ENCODE data around the gene PRM2. TPM values are rescaled to one million over a fixed set of nuclear protein-coding genes. Genes with fewer than 3 reads are reported as not detected.

The PRM2 gene
- total RNA-seq, 1 experiment from 2014 or later, result not detected

GRCh38 chr16:11248133-11248532, 28.1 kb downstream of the PRM2 start:
- Histone ChIP-seq H4K20me1 (ENCODE audit: control insufficient read depth, insufficient read depth, insufficient read length) (peaks cover 6% of the 10 kb centered on the region), H3K4ac (ENCODE audit: low read depth, low read length) (no peak overlapping the region), H2BK15ac (ENCODE audit: low read depth, low read length) (no peak overlapping the region), H3K79me2 (ENCODE audit: insufficient read depth, low read length) (no peaks in the 10 kb centered on the region), H3K18ac (ENCODE audit: insufficient read length, low read depth, low read length) (no peak overlapping the region), H4K5ac (ENCODE audit: insufficient read length, low read depth, low read length) (no peak overlapping the region), H3K23me2 (ENCODE audit: insufficient read length, low read depth, low read length, poor library complexity, severe bottlenecking) (no peaks in the 10 kb centered on the region), H3K27me3 (ENCODE audit: insufficient read depth, low read length) (no peaks in the 10 kb centered on the region), H2AFZ (ENCODE audit: low read length) (no peak overlapping the region), H3K4me1 (ENCODE audit: insufficient read depth, low read length) (no peaks in the 10 kb centered on the region), H3K27ac (ENCODE audit: insufficient read length, low read depth, low read length) (no peak overlapping the region), H3K9me3 (ENCODE audit: control insufficient read depth, low read depth, low read length) (no peaks in the 10 kb centered on the region), H2BK5ac (ENCODE audit: insufficient read length, low read length) (no peak overlapping the region), H3K56ac (ENCODE audit: insufficient read length, low read depth, low read length) (no peak overlapping the region), H3K79me1 (ENCODE audit: insufficient read depth, low read depth, low read length, poor library complexity, severe bottlenecking) (no peaks in the 10 kb centered on the region), H3K4me2 (ENCODE audit: insufficient read depth, insufficient read length, low read length) (no peak overlapping the region), H2BK120ac (ENCODE audit: low read depth, low read length, poor library complexity, severe bottlenecking) (no peak overlapping the region), H2AK5ac (ENCODE audit: insufficient read length, low read length) (no peak overlapping the region), H4K91ac (ENCODE audit: insufficient read length, low read depth, low read length) (no peak overlapping the region), H4K8ac (replicated peaks; ENCODE audit: insufficient read length, low read depth, low read length) (no peak overlapping the region), H3K9ac (ENCODE audit: extremely low read depth, insufficient read length, low read length) (no peak overlapping the region), H2BK12ac (ENCODE audit: insufficient read length, low read depth, low read length) (no peak overlapping the region), H3T11ph (ENCODE audit: low read length) (no peak overlapping the region), H3K14ac (ENCODE audit: insufficient read depth, low read length) (no peak overlapping the region), H3K23ac (ENCODE audit: insufficient read length, low read depth, low read length) (no peak overlapping the region), H2BK20ac (ENCODE audit: low read depth, low read length, poor library complexity, severe bottlenecking) (no peak overlapping the region)
- peaks cover 1% of the 10 kb centered on the region; the same call in 1 of the 2 replicates for H3K27me3 Mint-ChIP-seq (ENCODE audit: low read depth)
- no peaks in the 10 kb centered on the region for H3K9me3 Mint-ChIP-seq
- DNase-seq, result no peak
- no peak for TF ChIP-seq CTCF (conservative IDR thresholded peaks at IDR 0.05)
- H3K4me1 Mint-ChIP-seq, result peaks cover 7 to 8% of the 10 kb centered on the region in 2 experiments; a peak in 2 of 4 replicates
- H3K27ac Mint-ChIP-seq, result no peak overlapping the region
- H3K4me3 Mint-ChIP-seq, result no peak overlapping the region
- WGBS (ENCODE audit: extremely low coverage, insufficient read length, low lambda C conversion rate), result no CpG with 5 or more reads among the region's 8 CpGs
- H3K36me3 Mint-ChIP-seq (ENCODE audit: insufficient read depth in 1 of 3, low read depth in 3 of 3), result peaks cover 0 to 3% (median 0%) of the 10 kb centered on the region in 3 experiments; a peak in 4 of 7 replicates

Data from H9 (cell line).